ENCODE data around the gene POLRMT.

POLRMT gene

DNA sequence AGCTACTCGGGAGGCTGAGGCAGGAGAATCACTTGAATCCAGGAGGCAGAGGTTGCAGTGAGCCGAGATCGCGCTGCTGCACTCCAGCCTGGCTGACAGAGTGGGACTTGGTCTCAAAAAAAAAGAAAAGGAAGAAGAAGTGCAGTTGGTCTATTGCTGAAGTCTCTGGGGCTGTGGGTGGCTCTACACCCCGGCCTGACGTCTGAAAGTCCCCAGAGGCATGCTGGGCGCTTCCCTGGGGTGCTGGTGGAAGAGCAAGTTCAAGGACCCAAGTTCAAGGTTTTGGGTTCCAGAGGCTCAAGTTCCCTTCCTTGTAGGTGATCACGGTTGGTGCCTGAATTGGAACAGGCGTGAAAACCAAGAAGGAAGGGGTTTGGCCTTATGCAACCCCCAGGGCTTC is 39.8 kb downstream of the POLRMT start:
- DNase-seq (ENCODE audit: low spot score): no peak

- DNase-seq (ENCODE audit: low spot score): no peak
These were observed 40.3 kb downstream of the POLRMT start for GRCh38 chr19:593055-593454.

DNA sequence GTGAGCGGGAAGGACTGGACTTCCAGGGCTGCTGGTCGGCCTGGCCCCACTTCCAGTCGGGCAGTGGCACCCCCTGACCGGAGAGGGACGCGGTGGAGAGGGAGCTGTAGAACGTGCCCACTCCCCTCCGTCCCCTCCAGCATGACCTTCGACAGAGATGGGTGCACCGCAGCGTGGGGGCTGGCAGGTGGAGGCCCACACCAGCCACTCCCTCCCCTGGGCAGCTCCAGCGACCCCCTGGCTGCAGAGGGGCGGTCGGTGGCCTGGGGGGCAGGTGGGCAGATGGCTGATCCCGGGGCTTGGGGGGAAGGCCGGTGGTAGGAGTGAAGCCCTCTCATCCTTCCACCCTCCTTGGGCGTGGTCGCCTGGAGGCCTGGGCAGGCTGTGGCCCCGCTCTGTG is 41.2 kb downstream of the POLRMT start:
- DNase-seq (ENCODE audit: low spot score): no peak

DNA sequence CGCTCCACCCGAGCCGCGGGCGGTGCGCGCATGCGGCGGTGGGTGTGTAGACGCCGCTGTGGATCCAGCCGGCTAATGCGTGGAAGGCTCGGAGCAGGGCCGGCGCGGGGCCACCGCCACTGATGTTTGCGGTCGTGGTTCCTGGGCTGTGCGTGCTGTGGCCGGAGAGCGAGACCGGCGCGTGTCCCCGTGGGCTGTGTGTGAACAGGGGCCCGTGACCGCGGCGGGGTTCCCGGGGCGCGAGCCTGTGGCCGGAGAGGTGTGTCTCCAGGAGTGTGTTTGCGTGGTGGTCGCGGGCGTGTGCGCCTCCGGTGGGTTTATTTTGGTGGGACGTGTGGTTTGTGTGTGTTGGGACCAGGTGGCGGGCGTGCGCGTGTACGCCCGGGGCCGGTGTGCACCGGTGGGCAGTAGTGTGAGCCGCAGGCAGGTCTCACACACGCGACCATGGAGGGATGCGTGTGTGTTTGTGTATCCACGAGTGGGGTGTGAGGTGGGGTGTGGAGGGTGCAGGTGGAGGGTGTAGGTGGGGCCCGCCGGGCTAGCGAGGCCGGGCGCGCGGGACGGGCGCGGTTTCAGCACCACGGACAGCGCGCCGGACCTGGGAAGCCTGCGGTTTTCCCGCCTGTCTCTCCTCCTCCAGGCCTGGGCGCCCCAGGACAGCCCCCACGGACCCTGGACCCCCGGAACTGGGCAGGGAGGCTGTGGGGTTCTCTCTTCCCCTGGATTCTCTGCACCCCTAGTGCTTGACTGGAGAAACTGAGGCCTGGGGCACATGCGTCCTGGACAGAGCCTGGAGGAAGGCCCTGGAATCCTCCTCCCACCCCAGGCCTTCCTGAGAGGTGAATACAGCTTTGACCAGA is 42.0 kb downstream of the POLRMT start:
- peak; percentile 20 for DNase-seq (ENCODE audit: low spot score)

DNA sequence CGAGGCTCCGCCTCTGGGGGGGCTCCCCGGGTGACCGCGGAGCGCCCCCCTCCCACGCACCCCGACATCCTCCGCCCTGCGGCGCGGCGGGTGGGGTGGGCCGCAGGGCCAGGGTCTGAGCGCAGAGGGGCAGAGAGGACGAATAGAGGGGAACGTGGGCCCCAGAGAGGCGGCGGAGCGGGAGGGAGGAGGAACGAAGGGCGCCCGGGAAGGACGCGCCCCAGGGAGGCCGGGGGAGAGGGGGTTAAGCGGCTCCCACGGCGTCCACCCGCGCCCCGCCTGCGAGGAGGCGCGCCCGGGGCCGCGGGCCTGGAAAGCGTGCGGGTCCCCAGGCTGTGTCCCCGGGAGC is 42.6 kb downstream of the POLRMT start:
- no peak for DNase-seq (ENCODE audit: low spot score)

DNA sequence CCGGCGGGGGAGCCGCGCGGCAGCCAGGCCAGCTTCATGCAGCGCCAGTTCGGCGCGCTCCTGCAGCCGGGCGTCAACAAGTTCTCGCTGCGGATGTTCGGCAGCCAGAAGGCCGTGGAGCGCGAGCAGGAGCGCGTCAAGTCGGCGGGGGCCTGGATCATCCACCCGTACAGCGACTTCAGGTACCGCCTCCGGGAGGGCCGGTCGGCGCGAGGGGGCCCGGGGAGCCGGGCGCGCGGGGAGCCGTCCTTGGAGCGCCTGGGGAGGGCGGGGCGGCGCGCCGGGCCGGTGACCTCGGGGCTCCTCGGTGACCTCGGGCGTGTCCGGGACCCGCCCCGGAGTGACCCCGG is 43.0 kb downstream of the POLRMT start:
- DNase-seq (ENCODE audit: low spot score): peak; percentile 26

- DNase-seq (ENCODE audit: low spot score): no peak
These were observed 43.5 kb downstream of the POLRMT start, which contains the start of gene HCN2 for GRCh38 chr19:589693-590395. HCN2 (plus strand) TSS chr19:589881; CDS start chr19:589946, 65 bp downstream.

DNA sequence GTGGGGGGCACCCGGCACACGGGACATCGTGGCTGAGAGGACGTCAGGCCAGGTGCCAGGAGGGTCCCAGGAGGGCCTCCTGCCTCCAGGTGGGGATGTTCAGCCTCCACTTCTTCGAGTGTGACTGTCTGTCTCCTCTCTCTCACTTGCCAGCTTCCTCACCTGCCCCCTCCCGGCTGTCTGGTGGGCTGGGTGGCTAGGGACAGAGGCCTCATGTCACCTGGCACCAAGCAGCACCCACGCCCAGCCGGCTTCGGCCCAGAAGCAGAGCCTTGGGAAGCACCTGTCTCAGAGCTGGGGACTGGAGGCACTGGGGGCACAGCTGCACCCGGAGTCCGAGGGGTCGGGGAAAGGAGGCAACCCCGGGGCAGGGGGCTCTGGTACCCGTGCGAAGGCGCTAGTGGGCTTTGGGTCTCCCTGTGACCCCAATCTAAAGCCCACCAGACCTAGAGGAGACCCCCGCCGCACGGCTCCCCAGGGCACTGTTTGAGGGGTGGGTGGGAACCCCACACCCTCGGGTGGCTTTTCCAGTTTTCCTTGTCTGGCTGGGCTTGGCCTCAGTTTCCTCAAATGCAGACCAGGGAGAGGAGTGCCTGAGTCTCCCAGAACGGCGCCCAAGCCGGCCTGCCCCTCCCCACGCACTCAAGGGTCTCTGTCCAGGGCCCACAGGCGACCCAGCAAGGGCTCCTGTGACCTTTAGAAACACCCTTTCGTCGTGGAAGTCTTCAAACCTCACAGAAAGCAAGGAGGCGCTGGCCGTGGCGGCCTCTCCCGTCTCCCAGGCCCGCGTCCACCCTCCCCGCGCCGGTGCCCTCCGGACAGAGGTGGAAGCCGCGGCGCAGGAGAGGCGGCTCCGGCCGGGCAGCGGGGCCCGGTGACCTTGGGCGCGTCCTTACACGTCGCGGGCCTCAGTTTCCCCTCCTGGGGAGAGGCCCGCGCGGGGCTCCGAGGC is 44.3 kb downstream of the POLRMT start:
- DNase-seq (ENCODE audit: low spot score): peak; percentile 37

GRCh38 chr19:588093-588740 is 45.1 kb downstream of the POLRMT start:
- DNase-seq (ENCODE audit: low spot score): peak; percentile 72

- peak; percentile 36 for DNase-seq (ENCODE audit: low spot score)
These were observed 47.7 kb downstream of the POLRMT start for GRCh38 chr19:585551-586110.

DNA sequence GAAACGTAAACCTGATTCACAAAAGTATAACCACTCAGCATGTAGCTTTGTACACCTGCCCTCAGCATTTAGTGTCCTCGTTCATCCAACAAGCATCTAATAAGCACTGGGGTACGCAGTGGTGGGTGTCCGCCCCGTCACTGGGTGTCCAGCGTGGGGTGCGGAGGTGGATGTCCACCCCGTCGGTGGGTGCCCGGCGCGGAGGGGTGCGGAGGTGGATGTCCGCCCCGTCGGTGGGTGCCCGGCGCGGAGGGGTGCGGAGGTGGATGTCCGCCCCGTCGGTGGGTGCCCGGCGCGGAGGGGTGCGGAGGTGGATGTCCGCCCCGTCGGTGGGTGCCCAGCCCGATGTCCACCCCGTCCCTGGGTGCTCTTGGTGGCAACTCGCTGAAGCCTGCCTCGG is 48.2 kb downstream of the POLRMT start:
- peak; percentile 37 for DNase-seq (ENCODE audit: low spot score)

DNA sequence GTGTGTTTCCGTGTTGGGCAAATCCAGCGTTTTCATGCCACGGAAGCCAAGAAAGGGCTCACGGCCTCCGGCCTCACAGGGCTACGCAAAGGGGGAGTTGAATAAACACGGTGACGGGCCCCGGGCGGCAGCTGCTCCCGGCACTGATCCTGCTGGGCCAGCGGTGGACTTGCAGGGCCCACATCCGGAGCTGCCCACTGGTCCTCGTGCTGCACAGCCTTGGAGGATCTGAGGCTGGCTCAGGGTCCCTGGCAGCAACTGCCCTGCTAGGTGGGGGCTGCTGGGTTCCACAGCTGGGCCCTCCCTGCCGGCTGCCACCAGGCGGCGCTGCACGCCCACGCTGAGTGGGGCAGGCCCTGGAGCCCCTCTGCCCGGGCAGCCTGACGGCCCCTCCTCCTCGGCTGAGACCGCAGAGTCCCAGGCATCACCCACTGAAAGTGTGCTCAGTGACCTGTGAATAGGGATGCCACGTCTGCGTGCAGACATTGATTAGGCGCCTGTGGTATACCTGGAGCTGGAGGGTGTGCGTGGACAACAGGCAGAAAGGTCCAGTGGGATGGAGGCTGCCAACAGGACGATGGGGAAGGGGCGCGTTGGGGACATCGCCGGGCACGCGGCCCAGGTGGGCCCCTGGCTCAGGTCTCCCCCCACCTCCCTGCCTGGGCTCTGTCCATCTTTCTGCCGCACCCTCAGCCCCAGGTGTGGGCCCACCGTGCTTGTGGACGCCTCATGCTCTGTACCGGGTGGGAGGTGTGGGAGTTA is 48.9 kb downstream of the POLRMT start:
- peak; percentile 80 for DNase-seq (ENCODE audit: low spot score)

GRCh38 chr19:583968-584239 is 49.4 kb downstream of the POLRMT start:
- DNase-seq (ENCODE audit: low spot score): no peak

DNA sequence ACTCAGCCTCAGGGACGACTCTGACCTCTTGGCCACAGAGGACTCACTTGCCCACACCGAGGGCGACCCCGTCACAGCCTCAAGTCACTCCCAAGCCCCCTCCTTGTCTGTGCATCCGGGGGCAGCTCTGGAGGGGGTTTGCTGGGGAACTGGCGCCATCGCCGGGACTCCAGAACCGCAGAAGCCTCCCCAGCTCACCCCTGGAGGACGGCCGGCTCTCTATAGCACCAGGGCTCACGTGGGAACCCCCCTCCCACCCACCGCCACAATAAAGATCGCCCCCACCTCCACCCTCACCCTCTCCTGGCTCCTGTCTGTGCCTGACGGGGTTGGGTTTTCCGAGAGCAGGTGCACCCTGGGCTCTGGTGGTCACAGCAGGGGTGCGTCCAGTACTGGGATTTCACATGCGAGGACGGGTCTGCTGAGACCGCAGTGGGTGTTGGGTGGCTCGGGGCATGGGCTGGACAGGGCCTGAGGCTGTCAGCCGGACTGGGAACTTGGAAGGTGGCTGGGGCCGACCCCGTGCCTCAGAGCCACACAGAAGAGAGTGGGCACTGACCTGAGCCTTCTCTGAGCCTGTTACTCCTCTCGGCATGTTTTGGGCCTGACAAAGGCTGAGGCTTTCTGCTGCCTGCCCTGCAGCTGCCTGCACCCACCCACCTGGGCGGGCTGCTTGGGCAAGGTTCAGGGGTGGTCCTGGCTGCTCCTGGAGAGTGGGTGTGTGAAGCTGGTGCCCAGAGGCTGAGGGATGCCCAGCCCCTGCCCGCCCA is 50.0 kb downstream of the POLRMT start:
- DNase-seq (ENCODE audit: low spot score): no peak

DNA sequence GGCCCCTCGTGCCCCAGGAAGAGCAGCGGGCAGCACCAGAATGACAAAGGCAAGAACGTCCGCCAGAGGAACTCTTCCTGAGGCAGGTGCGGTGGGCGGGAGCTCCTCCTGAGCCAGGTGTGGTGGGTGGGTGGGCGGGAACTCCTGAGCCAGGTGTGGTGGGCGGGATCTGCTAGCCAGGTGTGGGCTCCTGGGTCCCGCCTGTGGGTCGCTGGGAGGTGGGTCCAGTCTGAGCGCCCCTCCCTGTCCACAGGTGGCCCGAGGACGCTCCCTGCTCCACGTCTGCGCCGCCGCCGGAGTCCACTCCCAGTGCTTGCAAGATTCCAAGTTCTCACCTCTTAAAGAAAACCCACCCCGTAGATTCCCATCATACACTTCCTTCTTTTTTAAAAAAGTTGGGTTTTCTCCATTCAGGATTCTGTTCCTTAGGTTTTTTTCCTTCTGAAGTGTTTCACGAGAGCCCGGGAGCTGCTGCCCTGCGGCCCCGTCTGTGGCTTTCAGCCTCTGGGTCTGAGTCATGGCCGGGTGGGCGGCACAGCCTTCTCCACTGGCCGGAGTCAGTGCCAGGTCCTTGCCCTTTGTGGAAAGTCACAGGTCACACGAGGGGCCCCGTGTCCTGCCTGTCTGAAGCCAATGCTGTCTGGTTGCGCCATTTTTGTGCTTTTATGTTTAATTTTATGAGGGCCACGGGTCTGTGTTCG is 50.7 kb downstream of the POLRMT start:
- DNase-seq (ENCODE audit: low spot score): no peak

DNA sequence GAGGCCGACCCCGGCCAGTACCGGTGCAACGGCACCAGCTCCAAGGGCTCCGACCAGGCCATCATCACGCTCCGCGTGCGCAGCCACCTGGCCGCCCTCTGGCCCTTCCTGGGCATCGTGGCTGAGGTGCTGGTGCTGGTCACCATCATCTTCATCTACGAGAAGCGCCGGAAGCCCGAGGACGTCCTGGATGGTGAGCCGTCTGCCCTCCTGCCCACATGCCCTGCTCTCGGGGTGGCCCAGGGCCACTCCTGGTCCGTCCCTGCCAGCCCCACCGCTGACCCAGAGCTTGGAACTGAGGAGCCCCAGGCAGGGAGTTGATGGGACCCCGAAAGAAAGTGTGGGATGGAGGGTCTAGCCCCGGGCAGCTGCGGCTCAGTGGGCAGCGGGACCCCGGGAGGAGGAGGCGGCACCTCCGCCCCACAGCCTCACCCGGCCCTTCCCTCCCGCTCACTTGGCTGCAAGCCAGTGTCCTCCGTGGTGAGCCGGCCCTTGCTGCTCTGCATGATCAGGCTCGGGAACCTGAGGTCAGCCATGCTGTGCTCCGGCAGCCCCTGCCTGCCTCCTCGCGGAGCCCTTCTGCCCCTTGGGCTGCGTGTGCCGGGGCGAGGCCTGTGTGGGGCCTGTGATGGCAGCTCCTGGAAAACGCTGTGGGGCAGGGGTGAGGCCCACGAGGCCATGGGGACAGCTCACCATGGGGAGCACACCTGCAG is 51.8 kb downstream of the POLRMT start:
- DNase-seq (ENCODE audit: low spot score): peak; percentile 31

GRCh38 chr19:580274-580835 is 53.0 kb downstream of the POLRMT start:
- no peak for DNase-seq (ENCODE audit: low spot score)

DNA sequence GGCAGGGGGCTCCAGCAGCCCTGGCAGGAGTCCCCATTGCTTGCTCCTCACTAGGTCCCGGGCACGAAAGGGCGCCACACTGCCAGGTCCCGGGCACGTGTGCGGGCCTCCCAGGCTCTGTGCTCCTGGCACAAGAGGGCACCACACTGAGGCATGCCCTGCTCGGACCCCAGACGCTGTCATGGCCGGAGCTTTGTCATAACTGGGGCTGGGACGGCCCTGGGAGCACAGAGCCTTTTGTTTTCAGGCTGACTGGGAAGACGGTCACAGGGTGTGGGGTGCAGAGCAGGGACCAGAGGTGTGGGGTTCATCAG is 53.5 kb downstream of the POLRMT start:
- DNase-seq (ENCODE audit: low spot score): no peak

All from hematopoietic multipotent progenitor cell treated with erythropoietin and hydrocortisone succinate and interleukin-3 and kit ligand, for 17 days (in vitro differentiated cells).